Cardiac muscle cell (in vitro differentiated cells and primary cell): ENCODE results near the gene USP47. TPM values are rescaled to one million over a fixed set of nuclear protein-coding genes. Genes with fewer than 3 reads are reported as not detected.

Experiments
- DNase-seq, 2 donors: peaks; one replicate each; pipeline versions ENCODE4 v3.0.0 to v3.0.0-alpha.2; 2010 to 2017; ENCODE audit warnings: low read depth in 1 of 2, low spot score in 1 of 2
- H3K27ac ChIP-seq: fragments of 200-600 bp; sonication (generic); 2 replicates; pipeline ENCODE4 v1.5.1; 2016
- H3K27me3 ChIP-seq: fragments of 200-600 bp; sonication (generic); 2 replicates; pipeline ENCODE4 v1.6.0; 2016; ENCODE audit warnings: control low read depth
- H3K36me3 ChIP-seq: fragments of 200-600 bp; sonication (generic); 2 replicates; pipeline ENCODE4 v1.5.1; 2016; ENCODE audit warnings: control low read depth
- H3K4me1 ChIP-seq: fragments of 200-600 bp; sonication (generic); 2 replicates; pipeline ENCODE4 v1.8.1; 2017; ENCODE audit warnings: low read depth, mild to moderate bottlenecking, mixed run types
- H3K4me3 ChIP-seq: fragments of 200-600 bp; sonication (generic); 2 replicates; pipeline ENCODE4 v1.5.1; 2016; ENCODE audit warnings: mild to moderate bottlenecking
- H3K9me3 ChIP-seq: fragments of 200-600 bp; sonication (generic); 2 replicates; pipeline ENCODE4 v1.5.1; 2017; ENCODE audit warnings: low read depth, mild to moderate bottlenecking, control low read depth
- polyA plus RNA-seq: library from polyadenylated mRNA; unstranded; fragments of >200 nt; fragmentation: Nextera tagmentation; extraction: Ambion mirVana; gene quantifications from 2 replicates; pipeline ENCODE4 v1.2.1, GENCODE V29; 2016
- total RNA-seq: library from RNA; depleted of rRNA; stranded (reverse); fragments of >200 nt; gene quantifications from 2 replicates; pipeline ENCODE4 v1.2.3, GENCODE V29; 2016
- TF ChIP-seq, protein P1 (sequence below): IDR thresholded peaks from 2 replicates; pipeline ENCODE4 v1.5.1; 2012; ENCODE audit warnings: low read depth, mild to moderate bottlenecking, low read length

USP47 gene
- total and polyA plus RNA-seq, 2 experiments from 2014 or later: 46.6 to 59.6 TPM

DNA sequence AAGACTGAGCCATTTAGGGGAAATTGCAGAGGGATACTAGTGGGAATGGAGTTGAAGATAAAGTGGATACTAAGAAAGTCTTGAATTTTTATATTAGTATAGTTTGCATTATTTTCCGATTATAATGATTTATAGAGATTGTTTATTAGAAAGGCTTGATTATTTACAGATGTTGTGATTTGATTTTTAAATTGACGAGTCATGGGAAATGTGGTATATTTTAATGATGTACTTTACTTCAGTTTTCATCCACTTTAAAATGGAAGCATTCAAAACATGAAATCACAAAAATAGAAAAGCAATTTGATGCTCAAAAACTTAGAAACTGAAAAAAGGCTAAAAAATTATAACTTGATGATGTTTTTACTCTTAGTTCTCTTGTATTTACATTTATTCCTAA lies 21.2 kb downstream of the USP47 start:
- H3K9me3 ChIP-seq: no peaks in the 10 kb centered on the region
- no peak for DNase-seq
- no peak overlapping the region for H3K27ac ChIP-seq
- no peaks in the 10 kb centered on the region for H3K36me3 ChIP-seq
- peaks cover 2% of the 10 kb centered on the region for H3K4me1 ChIP-seq
- no peaks in the 10 kb centered on the region for H3K27me3 ChIP-seq
- no peak overlapping the region for H3K4me3 ChIP-seq
- TF ChIP-seq, protein P1, sequence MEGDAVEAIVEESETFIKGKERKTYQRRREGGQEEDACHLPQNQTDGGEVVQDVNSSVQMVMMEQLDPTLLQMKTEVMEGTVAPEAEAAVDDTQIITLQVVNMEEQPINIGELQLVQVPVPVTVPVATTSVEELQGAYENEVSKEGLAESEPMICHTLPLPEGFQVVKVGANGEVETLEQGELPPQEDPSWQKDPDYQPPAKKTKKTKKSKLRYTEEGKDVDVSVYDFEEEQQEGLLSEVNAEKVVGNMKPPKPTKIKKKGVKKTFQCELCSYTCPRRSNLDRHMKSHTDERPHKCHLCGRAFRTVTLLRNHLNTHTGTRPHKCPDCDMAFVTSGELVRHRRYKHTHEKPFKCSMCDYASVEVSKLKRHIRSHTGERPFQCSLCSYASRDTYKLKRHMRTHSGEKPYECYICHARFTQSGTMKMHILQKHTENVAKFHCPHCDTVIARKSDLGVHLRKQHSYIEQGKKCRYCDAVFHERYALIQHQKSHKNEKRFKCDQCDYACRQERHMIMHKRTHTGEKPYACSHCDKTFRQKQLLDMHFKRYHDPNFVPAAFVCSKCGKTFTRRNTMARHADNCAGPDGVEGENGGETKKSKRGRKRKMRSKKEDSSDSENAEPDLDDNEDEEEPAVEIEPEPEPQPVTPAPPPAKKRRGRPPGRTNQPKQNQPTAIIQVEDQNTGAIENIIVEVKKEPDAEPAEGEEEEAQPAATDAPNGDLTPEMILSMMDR: no peak

DNA sequence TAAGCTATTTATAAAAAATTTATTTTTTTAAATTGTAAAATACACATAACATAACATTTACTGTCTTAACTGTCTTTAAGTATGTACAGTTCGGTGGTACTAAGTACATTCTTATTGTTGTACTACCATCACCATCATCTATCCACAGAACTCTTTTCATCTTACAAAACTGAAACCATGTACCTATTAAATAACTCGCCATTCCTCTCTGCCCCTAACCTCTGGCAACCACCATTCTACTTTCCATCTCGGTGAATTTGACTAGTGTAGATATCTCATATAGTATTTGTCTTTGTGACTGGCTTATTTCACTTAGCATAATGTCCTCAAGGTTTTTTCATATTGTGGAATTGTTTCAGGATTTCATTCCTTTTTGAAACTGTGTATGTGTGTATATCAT lies 22.6 kb downstream of the USP47 start:
- no peaks in the 10 kb centered on the region for H3K9me3 ChIP-seq
- TF ChIP-seq, protein P1: no peak
- peaks cover 2% of the 10 kb centered on the region for H3K4me1 ChIP-seq
- no peaks in the 10 kb centered on the region for H3K36me3 ChIP-seq
- no peak overlapping the region for H3K4me3 ChIP-seq
- no peak for DNase-seq
- H3K27ac ChIP-seq: no peak overlapping the region
- no peaks in the 10 kb centered on the region for H3K27me3 ChIP-seq

DNA sequence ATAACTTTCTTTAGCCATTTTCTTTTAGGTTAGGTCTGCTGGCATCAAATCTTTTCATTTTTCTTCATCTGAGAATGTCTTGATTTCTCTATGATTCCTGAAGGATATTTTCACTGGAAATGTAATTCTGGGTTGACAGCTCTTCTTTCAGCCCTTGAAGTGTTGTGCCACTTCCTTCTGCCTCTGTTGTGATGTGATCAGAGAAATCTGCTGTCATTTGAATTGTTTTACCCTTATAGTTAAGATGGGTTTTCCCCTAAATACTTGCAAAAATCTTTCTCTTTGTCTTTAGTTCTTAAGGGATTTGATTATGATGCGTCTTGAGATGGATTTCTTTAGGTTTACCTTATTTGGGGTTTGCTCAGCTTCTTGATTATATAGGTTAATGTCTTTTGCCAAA lies 23.0 kb downstream of the USP47 start:
- Histone ChIP-seq H3K36me3 (no peaks in the 10 kb centered on the region), H3K4me1 (peaks cover 2% of the 10 kb centered on the region), H3K4me3 (no peak overlapping the region), H3K9me3 (no peaks in the 10 kb centered on the region), H3K27ac (no peak overlapping the region), H3K27me3 (no peaks in the 10 kb centered on the region)
- TF ChIP-seq, protein P1: no peak
- DNase-seq: no peak

DNA sequence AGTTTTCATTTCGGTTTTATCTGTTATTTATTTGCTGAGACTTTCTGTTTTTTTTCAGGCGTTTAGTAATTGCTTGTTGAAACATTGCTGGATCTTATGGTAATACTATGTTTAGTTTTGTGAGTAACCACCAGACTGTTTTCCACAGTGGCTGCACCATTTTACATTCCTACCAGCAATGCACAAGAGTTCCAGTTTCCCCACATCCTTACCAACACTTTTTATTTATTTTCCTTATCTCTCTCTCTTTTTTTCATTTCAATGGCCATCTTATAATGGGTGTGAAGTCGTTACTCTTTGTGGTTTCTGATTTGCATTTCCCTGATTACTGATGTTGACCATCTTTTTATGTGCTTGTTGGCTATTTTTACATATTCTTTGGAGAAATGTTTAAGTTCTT lies 23.7 kb downstream of the USP47 start:
- no peaks in the 10 kb centered on the region for H3K36me3 ChIP-seq
- H3K27ac ChIP-seq: no peak overlapping the region
- peaks cover 7% of the 10 kb centered on the region for H3K4me1 ChIP-seq
- no peak for DNase-seq
- TF ChIP-seq, protein P1: no peak
- no peaks in the 10 kb centered on the region for H3K27me3 ChIP-seq
- H3K9me3 ChIP-seq: no peaks in the 10 kb centered on the region
- no peak overlapping the region for H3K4me3 ChIP-seq

DNA sequence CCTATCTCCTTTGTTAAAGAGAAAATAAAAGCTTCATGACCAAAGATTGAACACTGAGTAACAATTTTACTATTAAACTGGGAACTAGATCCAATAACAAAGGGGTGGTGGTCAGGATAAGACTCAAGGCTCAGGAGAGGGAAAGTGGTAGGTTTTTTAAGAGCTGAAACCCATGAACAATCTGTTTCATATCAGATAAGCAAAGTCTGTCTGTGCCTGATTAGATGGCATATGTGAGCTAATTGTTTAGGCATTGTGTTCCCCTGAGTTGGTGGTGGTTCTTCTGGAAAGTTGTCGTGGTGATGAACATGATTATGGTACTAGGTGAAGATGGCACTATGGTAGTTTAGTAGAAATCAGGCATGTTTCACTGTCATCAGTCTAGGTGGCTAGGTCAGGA lies 24.4 kb downstream of the USP47 start:
- H3K4me3 ChIP-seq: no peak overlapping the region

More for the DNA sequence above, 24.4 kb downstream of the USP47 start:
- TF ChIP-seq, protein P1: no peak
- H3K36me3 ChIP-seq: no peaks in the 10 kb centered on the region
- peaks cover 7% of the 10 kb centered on the region for H3K4me1 ChIP-seq
- no peaks in the 10 kb centered on the region for H3K27me3 ChIP-seq
- H3K27ac ChIP-seq: no peak overlapping the region
- H3K9me3 ChIP-seq: no peaks in the 10 kb centered on the region
- no peak for DNase-seq
